Endothelial cell of umbilical vein (primary cell): ENCODE results near the gene GNAS-AS1. TPM values are rescaled to one million over a fixed set of nuclear protein-coding genes. Genes with fewer than 3 reads are reported as not detected.
A peak's percentile ranks its signal among the peaks of the same experiment; 100 is the strongest.

Source experiments
- BruUV-seq: library from RNA; stranded (reverse); fragments of 400-500 nt; replicated peaks from 2 replicates; lab custom pipeline; 2021; lab: Mats Ljungman, UMichigan
- CTCF ChIA-PET: fragments of 300-600, 350-600 bp; sonication (Branson Sonifier 250); formaldehyde crosslinking; loops from one replicate; lab custom pipeline; 2021; ENCODE audit warnings: antibody characterized with exemption, inconsistent platforms; lab: Charles Lee
- POLR2A ChIA-PET: fragments of 300-600, 350-600 bp; sonication (Branson Sonifier 250); formaldehyde crosslinking; loops from one replicate; lab custom pipeline; 2021; ENCODE audit warnings: antibody characterized with exemption, inconsistent platforms; lab: Charles Lee
- DNase-seq: peaks from one replicate; pipeline ENCODE4 v3.0.0-alpha.2; 2011; ENCODE audit warnings: low read depth, low spot score
- FAIRE-seq: peaks from 2 replicates; lab custom pipeline; 2011; peaks lifted over from hg19 to GRCh38; lab: Jason Lieb, UNC
- H2AFZ ChIP-seq: 2 replicates; pipeline ENCODE4 v1.6.0; 2012; ENCODE audit warnings: low read depth, low read length, control low read depth, inconsistent platforms
- H3K27ac ChIP-seq: 2 replicates; pipeline ENCODE4 v1.5.1; 2011; ENCODE audit warnings: low read depth, mild to moderate bottlenecking, control low read depth, low read length, moderate library complexity; ENCODE audit not compliant: insufficient read depth
- H3K27me3 ChIP-seq, 2 experiments: 2 replicates each; pipeline versions ENCODE4 v1.6.0 to v1.6.1; 2011; ENCODE audit warnings: low read length in 2 of 2, mixed read lengths in 1 of 2; ENCODE audit not compliant: control insufficient read depth in 2 of 2, insufficient read depth in 2 of 2
- H3K36me3 ChIP-seq, 2 experiments: 2 replicates in 1 of 2; 3 replicates in 1 of 2; pipeline ENCODE4 v1.5.1; 2011; ENCODE audit warnings: low read length in 2 of 2, mild to moderate bottlenecking in 1 of 2, moderate library complexity in 1 of 2; ENCODE audit not compliant: control insufficient read depth in 2 of 2, insufficient read depth in 2 of 2; ENCODE audit errors: extremely low read depth in 1 of 2
- H3K4me1 ChIP-seq: 3 replicates; pipeline ENCODE4 v1.5.1; 2011; ENCODE audit warnings: mild to moderate bottlenecking, low read length; ENCODE audit not compliant: control insufficient read depth, insufficient read depth; ENCODE audit errors: extremely low read depth
- H3K4me2 ChIP-seq: 2 replicates; pipeline ENCODE4 v1.6.1; 2011; ENCODE audit warnings: low read length, control low read depth, mixed read lengths; ENCODE audit not compliant: insufficient read depth
- H3K4me3 ChIP-seq, 3 experiments: fragments of 200-600 bp in 1 of 3; sonication (generic), shearing (Covaris generic) in 1 of 3; replicated peaks in 1 of 3; 2 replicates each; pipeline ENCODE4 v1.5.1; 2011 to 2016; ENCODE audit warnings: control low read depth in 3 of 3, low read length in 3 of 3, mild to moderate bottlenecking in 2 of 3, inconsistent platforms in 1 of 3, low read depth in 1 of 3, moderate library complexity in 1 of 3; ENCODE audit not compliant: insufficient read depth in 1 of 3
- H3K79me2 ChIP-seq: 2 replicates; pipeline ENCODE4 v1.6.0; 2012; ENCODE audit warnings: low read length, inconsistent platforms; ENCODE audit not compliant: control insufficient read depth, insufficient read depth
- H3K9ac ChIP-seq: replicated peaks from 2 replicates; pipeline ENCODE3; 2011; ENCODE audit warnings: low read length, control low read depth; ENCODE audit not compliant: insufficient read depth; ENCODE audit errors: extremely low read depth
- H3K9me1 ChIP-seq: replicated peaks from 3 replicates; pipeline ENCODE4 v1.6.0; 2011; ENCODE audit warnings: mild to moderate bottlenecking, low read length; ENCODE audit not compliant: control insufficient read depth, insufficient read depth; ENCODE audit errors: extremely low read depth
- H3K9me3 ChIP-seq: replicated peaks from 2 replicates; pipeline ENCODE4 v1.5.1; 2012; ENCODE audit warnings: low read length, inconsistent platforms; ENCODE audit not compliant: control insufficient read depth, insufficient read depth
- H4K20me1 ChIP-seq: replicated peaks from 2 replicates; pipeline ENCODE3; 2011; ENCODE audit warnings: mild to moderate bottlenecking, low read length; ENCODE audit not compliant: control insufficient read depth, insufficient read depth; ENCODE audit errors: extremely low read depth
- FOS ChIP-seq: IDR thresholded peaks from 2 replicates; pipeline ENCODE4 v1.6.1; 2011; ENCODE audit warnings: mild to moderate bottlenecking, low read length, moderate library complexity, borderline replicate concordance; ENCODE audit not compliant: insufficient read depth
- GATA2 ChIP-seq: IDR thresholded peaks from 2 replicates; pipeline ENCODE4 v1.7.0; 2011; ENCODE audit warnings: low read depth, mild to moderate bottlenecking, moderate library complexity, mixed read lengths, low read length; ENCODE audit not compliant: insufficient read length, insufficient read depth
- JUN ChIP-seq: IDR thresholded peaks from 2 replicates; pipeline ENCODE4 v1.6.1; 2011; ENCODE audit warnings: borderline replicate concordance, low read depth; ENCODE audit not compliant: insufficient read length, insufficient read depth
- MAX ChIP-seq: IDR thresholded peaks from 2 replicates; pipeline ENCODE4 v1.6.1; 2011; ENCODE audit not compliant: insufficient read depth, insufficient read length
- MYC ChIP-seq: IDR thresholded peaks from one replicate; pipeline ENCODE4 v1.6.1; 2011; ENCODE audit warnings: mild to moderate bottlenecking, low read depth, low read length
- POLR2A ChIP-seq: IDR thresholded peaks from 2 replicates; pipeline ENCODE4 v1.6.1; 2012; ENCODE audit warnings: low read depth, mild to moderate bottlenecking, control low read depth, low read length
- POLR2AphosphoS5 ChIP-seq: IDR thresholded peaks from 2 replicates; pipeline ENCODE4 v1.6.1; 2012; ENCODE audit warnings: low read depth, mild to moderate bottlenecking, control low read depth, low read length, moderate library complexity; ENCODE audit not compliant: insufficient read depth
- dilution Hi-C: fragments of 300-500 bp; cut with MboI; formaldehyde crosslinking; loops from one replicate; pipeline ENCODE4 v1.15.0; 2019; ENCODE audit warnings: low sequenced_read_pairs; ENCODE audit not compliant: extremely low pct_ligation_motif_present
- intact Hi-C: fragments of 100-400 bp; cut with micrococcal nuclease; formaldehyde crosslinking; loops from one replicate; pipeline ENCODE4 v1.10.0; 2022
- polyA plus RNA-seq, 4 experiments: library from polyadenylated mRNA; depleted of rRNA in 3 of 4; stranded (reverse) in 3 of 4; unstranded in 1 of 4; fragments of >200 nt; gene quantifications; 2 replicates each; pipeline versions ENCODE4 v1.2.1 to v1.2.3, GENCODE V29; 2011 to 2012; ENCODE audit warnings: missing spikeins in 1 of 4
- total RNA-seq: library from RNA; stranded (reverse); gene quantifications from 2 replicates; pipeline ENCODE4 v1.2.3, GENCODE V29; 2021
- TF ChIP-seq, protein P1 (sequence below), 2 donors: IDR thresholded peaks; 1 replicate in 1 of 2; 2 replicates in 1 of 2; pipeline ENCODE4 v1.5.1; 2011; ENCODE audit warnings: low read length in 2 of 2, mild to moderate bottlenecking in 2 of 2, moderate library complexity in 2 of 2, control low read depth in 1 of 2, inconsistent platforms in 1 of 2, low read depth in 1 of 2; ENCODE audit not compliant: insufficient read depth in 1 of 2; ENCODE audit errors: extremely low read depth in 1 of 2

The GNAS-AS1 gene
- total and polyA plus RNA-seq, 2 donors (not counting 3 experiments of a cell fraction or from before 2014, with no cell fraction given), result 0.11 to 0.58 TPM

DNA sequence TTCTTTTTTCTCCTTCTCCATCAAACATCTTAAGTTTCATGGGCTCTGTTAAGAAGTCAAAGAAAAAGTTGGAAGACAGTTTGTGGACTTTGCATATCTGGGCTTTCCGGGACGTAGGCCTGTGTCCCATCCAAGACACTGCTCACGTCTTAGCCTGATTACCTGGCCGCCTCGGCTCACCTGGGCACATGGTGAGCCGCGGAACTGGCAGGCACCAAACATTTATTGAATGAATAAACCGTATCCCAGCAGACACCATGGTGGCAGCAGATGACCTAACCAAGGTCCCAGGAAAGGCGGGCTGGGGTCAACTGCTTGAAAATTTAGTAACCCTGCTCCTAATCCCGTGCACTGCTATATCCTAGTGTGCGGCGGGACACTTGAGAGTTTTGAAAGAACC is 37.4 kb upstream of the GNAS-AS1 start:
- FAIRE-seq, result no peak
- dilution Hi-C loops, result no loop called here

DNA sequence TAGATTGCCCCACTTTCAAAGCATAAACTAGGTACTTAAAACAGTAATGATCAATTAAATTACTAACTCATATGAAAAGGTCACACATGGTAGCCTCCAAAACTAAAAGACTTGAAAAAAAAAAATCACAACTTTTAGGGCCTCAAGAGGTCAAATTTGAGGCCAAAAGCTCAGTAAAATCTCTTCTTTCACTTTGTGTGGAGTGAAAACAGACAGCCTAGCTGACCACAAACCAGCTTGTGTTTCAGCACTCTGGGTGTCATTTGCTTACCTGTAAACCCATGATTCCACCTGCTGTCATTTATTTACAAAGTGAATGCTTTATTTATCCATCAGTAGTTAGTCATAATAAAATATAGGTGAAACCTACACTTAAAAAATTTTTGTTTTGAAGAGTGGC is 35.8 kb upstream of the GNAS-AS1 start:
- FAIRE-seq, result no peak
- Histone ChIP-seq H3K9ac (no peak overlapping the region), H3K4me2 (no peak overlapping the region), H3K9me1 (no peaks in the 10 kb centered on the region), H3K4me3 (no peak overlapping the region), H3K9me3 (no peaks in the 10 kb centered on the region), H3K27me3 (peaks cover 4 to 9% of the 10 kb centered on the region in 2 experiments), H4K20me1 (no peaks in the 10 kb centered on the region), H2AFZ (no peak overlapping the region), H3K27ac (no peak overlapping the region), H3K79me2 (peaks cover 2% of the 10 kb centered on the region), H3K4me1 (peaks cover 6% of the 10 kb centered on the region), H3K36me3 (no peaks in the 10 kb centered on the region)
- intact Hi-C loops, result no loop called here
- dilution Hi-C loops, result no loop called here
- no TSS peak for BruUV-seq
- ChIA-PET CTCF (interaction anchor here (1.0 to 1.9 kb wide), 2 partner anchors 16 to 19 kb away, joined by 3 to 13 read pairs; no protein-coding TSS in a partner anchor), POLR2A (no interaction called here)
- no peak for TF ChIP-seq GATA2
- no peak for TF ChIP-seq JUN
- no peak for TF ChIP-seq MYC
- no peak for TF ChIP-seq FOS
- no peak for TF ChIP-seq MAX
- DNase-seq, result no peak

More for the DNA sequence above, 37.4 kb upstream of the GNAS-AS1 start:
- Histone ChIP-seq H3K9ac (peak overlapping the region; percentile 69), H3K36me3 (no peaks in the 10 kb centered on the region), H2AFZ (no peak overlapping the region), H3K79me2 (peaks cover 15% of the 10 kb centered on the region), H4K20me1 (peaks cover under 1% of the 10 kb centered on the region), H3K4me2 (peak overlapping the region; percentile 26), H3K27me3 (peaks cover 4 to 9% of the 10 kb centered on the region in 2 experiments), H3K9me1 (no peaks in the 10 kb centered on the region), H3K9me3 (no peaks in the 10 kb centered on the region), H3K27ac (no peak overlapping the region), H3K4me3 (peak overlapping the region in 2 of 3 experiments; percentile 56 to 91), H3K4me1 (peaks cover 6% of the 10 kb centered on the region)
- CTCF ChIA-PET, result no interaction called here
- TSS peak; percentile 53 for BruUV-seq
- intact Hi-C loops, result no loop called here
- POLR2A ChIA-PET, result no interaction called here
- TF ChIP-seq GATA2 (no peak), POLR2AphosphoS5 (no peak), POLR2A (no peak)
- TF ChIP-seq, protein P1, sequence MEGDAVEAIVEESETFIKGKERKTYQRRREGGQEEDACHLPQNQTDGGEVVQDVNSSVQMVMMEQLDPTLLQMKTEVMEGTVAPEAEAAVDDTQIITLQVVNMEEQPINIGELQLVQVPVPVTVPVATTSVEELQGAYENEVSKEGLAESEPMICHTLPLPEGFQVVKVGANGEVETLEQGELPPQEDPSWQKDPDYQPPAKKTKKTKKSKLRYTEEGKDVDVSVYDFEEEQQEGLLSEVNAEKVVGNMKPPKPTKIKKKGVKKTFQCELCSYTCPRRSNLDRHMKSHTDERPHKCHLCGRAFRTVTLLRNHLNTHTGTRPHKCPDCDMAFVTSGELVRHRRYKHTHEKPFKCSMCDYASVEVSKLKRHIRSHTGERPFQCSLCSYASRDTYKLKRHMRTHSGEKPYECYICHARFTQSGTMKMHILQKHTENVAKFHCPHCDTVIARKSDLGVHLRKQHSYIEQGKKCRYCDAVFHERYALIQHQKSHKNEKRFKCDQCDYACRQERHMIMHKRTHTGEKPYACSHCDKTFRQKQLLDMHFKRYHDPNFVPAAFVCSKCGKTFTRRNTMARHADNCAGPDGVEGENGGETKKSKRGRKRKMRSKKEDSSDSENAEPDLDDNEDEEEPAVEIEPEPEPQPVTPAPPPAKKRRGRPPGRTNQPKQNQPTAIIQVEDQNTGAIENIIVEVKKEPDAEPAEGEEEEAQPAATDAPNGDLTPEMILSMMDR (IDR thresholded peaks at IDR 0.05; ENCODE audit: extremely low read depth in 1 of 2, insufficient read depth in 1 of 2, low read depth in 1 of 2, low read length in 2 of 2), result no peak
- no peak for DNase-seq
